Measurements from ENCODE around the gene C9orf43. TPM values are rescaled to one million over a fixed set of nuclear protein-coding genes. Genes with fewer than 3 reads are reported as not detected.
A peak's percentile ranks its signal among the peaks of the same experiment; 100 is the strongest.

Gene C9orf43
- total and polyA plus RNA-seq, 10 of the 15 experiments (the other 5 are each of a cell fraction or from before 2014, with no cell fraction given) = 0.08 to 0.79 (median 0.55) TPM

DNA sequence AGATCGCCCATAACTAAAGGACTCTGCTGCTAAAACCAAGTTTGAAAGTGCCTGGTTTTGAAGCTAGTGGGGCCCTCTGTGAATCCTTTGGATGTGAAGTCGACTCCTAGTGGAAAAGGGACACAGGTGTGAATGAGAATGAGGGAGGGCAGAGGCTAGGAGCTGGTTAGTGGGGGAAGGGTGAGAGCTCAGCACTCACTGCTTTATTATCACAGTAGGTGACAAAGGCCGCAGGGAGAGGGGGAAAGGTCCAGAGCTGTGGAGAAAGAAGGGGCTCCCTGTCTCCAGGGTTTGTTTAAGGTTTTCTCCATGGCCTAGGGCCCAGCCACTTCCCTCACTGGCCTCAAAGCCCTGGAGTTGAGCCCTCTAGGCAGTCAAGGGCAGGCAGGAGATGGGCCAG, 37.3 kb upstream of the C9orf43 start:
- H3K4me3 ChIP-seq = no peak overlapping the region
- 0 out of 2 replicates have a peak overlapping the region, but pooled peaks have one; percentile 19 for H3K27ac ChIP-seq (ENCODE audit: control insufficient read depth, insufficient read depth)
- DNase-seq (ENCODE audit: low read depth, low spot score) = no peak
- H3K9me3 ChIP-seq (replicated peaks; ENCODE audit: control insufficient read depth, insufficient read depth, low read length) = no peaks in the 10 kb centered on the region
- peaks cover 5% of the 10 kb centered on the region for H3K79me2 ChIP-seq (ENCODE audit: control insufficient read depth, insufficient read depth, low read length)
- CTCF ChIA-PET = interaction anchor here (0.6 kb wide), 1 partner anchor 37 kb away, joined by 3 read pairs; the partner anchor contains the start of genes C9orf43 and POLE3
- peaks cover 5 to 7% of the 10 kb centered on the region in 2 experiments for H3K36me3 ChIP-seq (ENCODE audit: control insufficient read depth in 2 of 2, insufficient read depth in 2 of 2, low read length in 1 of 2)
- no peak overlapping the region for H3K9ac ChIP-seq (ENCODE audit: control insufficient read depth, insufficient read depth, low read length)
- SMC1A ChIA-PET (ENCODE audit: uncharacterized antibody, unreplicated experiment) = interaction anchor here (1.1 to 1.2 kb wide), 2 partner anchors 100 to 218 kb away, joined by 3 to 5 read pairs; no protein-coding TSS in a partner anchor
- BruUV-seq (replicated peaks) = no TSS peak
- H3K4me2 ChIP-seq (ENCODE audit: control insufficient read depth, insufficient read depth) = peak overlapping the region; percentile 0; the same call in 1 of the 2 replicates
- no peak for ATAC-seq
- POLR2A ChIA-PET = interaction anchor here (1.0 kb wide), 1 partner anchor 23 kb away, joined by 3 read pairs; the partner anchor contains the start of gene BSPRY
- intact Hi-C loops (cut with micrococcal nuclease; ENCODE audit: unreplicated experiment) (no loop called here), in situ Hi-C loops (cut with MboI) (no loop called here)
- peaks cover 18% of the 10 kb centered on the region for H3K4me1 ChIP-seq (ENCODE audit: control insufficient read depth, insufficient read depth, low read length)
- no peak overlapping the region for H2AFZ ChIP-seq (ENCODE audit: control insufficient read depth, low read depth, low read length)
- H4K20me1 ChIP-seq (ENCODE audit: control insufficient read depth, insufficient read depth) = no peaks in the 10 kb centered on the region
- WGBS (ENCODE audit: insufficient coverage, insufficient replicate concordance, low lambda C conversion rate, missing lambda C conversion rate) = 80% methylated on average over 2 of the region's 3 CpGs
- TF ChIP-seq KAT2A (conservative IDR thresholded peaks at IDR 0.05; ENCODE audit: control insufficient read depth, low read depth, low read length) (no peak), HDAC2 (IDR thresholded peaks at IDR 0.05) (no peak), ZNF207 (IDR thresholded peaks at IDR 0.05; ENCODE audit: borderline replicate concordance) (no peak)
- FAIRE-seq = no peak
- RAD21 ChIA-PET (ENCODE audit: unreplicated experiment) = interaction anchor here (0.9 to 1.4 kb wide), 2 partner anchors 65 to 282 kb away, joined by 3 read pairs; no protein-coding TSS in a partner anchor
- H3K27me3 ChIP-seq (replicated peaks in 1 of 2; ENCODE audit: control insufficient read depth in 2 of 2, insufficient read depth in 2 of 2, low read length in 1 of 2) = no peaks in the 10 kb centered on the region

DNA sequence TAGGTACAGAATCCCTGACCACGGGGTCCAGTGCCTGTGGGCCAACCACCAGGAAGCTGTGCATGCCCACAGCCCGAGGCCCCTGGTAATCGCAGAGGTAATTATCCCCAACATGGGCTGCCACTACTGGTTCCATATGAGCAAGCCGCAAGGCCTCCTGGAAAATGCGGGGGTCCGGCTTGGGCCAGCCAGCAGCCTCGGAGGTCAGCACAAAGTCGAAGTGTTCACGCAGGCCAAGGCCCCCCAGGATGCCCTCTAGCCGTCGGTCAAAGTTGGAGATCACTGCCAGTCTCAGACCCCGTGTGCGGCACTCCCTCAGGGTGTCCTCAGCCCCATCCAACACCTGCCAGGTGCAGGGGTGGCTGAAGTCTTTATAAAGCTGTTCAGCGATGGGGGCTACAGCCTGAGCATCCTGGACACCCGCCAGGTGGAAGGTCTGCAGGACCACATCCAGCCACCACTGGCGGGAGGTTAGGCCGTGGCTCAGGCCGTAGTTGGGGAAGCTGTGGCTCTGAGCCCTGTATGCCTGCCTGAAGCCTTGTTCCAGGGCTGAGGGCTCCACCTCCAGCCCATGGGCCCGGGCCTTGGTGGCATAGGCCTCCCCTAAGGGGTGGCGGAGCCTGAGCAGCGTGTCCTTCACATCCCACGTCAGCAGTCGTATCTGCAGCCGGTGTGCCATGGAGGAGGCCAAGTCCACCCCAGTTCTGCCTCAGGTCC, 36.7 kb upstream of the C9orf43 start:
- RAD21 ChIA-PET (ENCODE audit: unreplicated experiment) = interaction anchor here (1.4 kb wide), 1 partner anchor 281 kb away, joined by 3 read pairs; no protein-coding TSS in a partner anchor
- no peak for FAIRE-seq
- in situ Hi-C loops (cut with MboI) = no loop called here

More for the DNA sequence above, 36.7 kb upstream of the C9orf43 start:
- H3K4me3 ChIP-seq = no peak overlapping the region
- 94% methylated on average over 24 of the region's 24 CpGs for WGBS (ENCODE audit: insufficient coverage, insufficient replicate concordance, low lambda C conversion rate, missing lambda C conversion rate)
- H3K9ac ChIP-seq (ENCODE audit: control insufficient read depth, insufficient read depth, low read length) = no peak overlapping the region
- H3K27ac ChIP-seq (ENCODE audit: control insufficient read depth, insufficient read depth) = 0 out of 2 replicates have a peak overlapping the region, but pooled peaks have one; percentile 19
- H4K20me1 ChIP-seq (ENCODE audit: control insufficient read depth, insufficient read depth) = no peaks in the 10 kb centered on the region
- no TSS peak for BruUV-seq (replicated peaks)
- H3K9me3 ChIP-seq (replicated peaks; ENCODE audit: control insufficient read depth, insufficient read depth, low read length) = no peaks in the 10 kb centered on the region
- ChIA-PET SMC1A (ENCODE audit: uncharacterized antibody, unreplicated experiment) (interaction anchor here (1.1 kb wide), 1 partner anchor 101 kb away, joined by 3 read pairs; no protein-coding TSS in a partner anchor), POLR2A (interaction anchor here (1.0 to 3.4 kb wide), 2 partner anchors 24 to 26 kb away, joined by 3 to 12 read pairs; partner anchors contain the start of genes ALAD and BSPRY), CTCF (interaction anchor here (0.8 kb wide), 1 partner anchor 10 kb away, joined by 4 read pairs; no protein-coding TSS in a partner anchor)
- H3K79me2 ChIP-seq (ENCODE audit: control insufficient read depth, insufficient read depth, low read length) = peaks cover 5% of the 10 kb centered on the region
- intact Hi-C loops (cut with micrococcal nuclease; ENCODE audit: unreplicated experiment) = no loop called here
- no peak overlapping the region for H2AFZ ChIP-seq (ENCODE audit: control insufficient read depth, low read depth, low read length)
- ATAC-seq = no peak
- no peak for DNase-seq (ENCODE audit: low read depth, low spot score)
- peaks cover 5 to 7% of the 10 kb centered on the region in 2 experiments for H3K36me3 ChIP-seq (ENCODE audit: control insufficient read depth in 2 of 2, insufficient read depth in 2 of 2, low read length in 1 of 2)
- H3K4me2 ChIP-seq (ENCODE audit: control insufficient read depth, insufficient read depth) = peak overlapping the region; percentile 13; the same call in 1 of the 2 replicates
- H3K4me1 ChIP-seq (ENCODE audit: control insufficient read depth, insufficient read depth, low read length) = peaks cover 18% of the 10 kb centered on the region
- no peaks in the 10 kb centered on the region for H3K27me3 ChIP-seq (replicated peaks in 1 of 2; ENCODE audit: control insufficient read depth in 2 of 2, insufficient read depth in 2 of 2, low read length in 1 of 2)
- TF ChIP-seq SMARCA5 (IDR thresholded peaks at IDR 0.05) (no peak), SUPT20H (IDR thresholded peaks at IDR 0.05; ENCODE audit: borderline replicate concordance, control insufficient read depth, low read depth, low read length) (no peak), SRF (IDR thresholded peaks at IDR 0.05; ENCODE audit: low read depth in 2 of 2, low read length in 2 of 2) (no peak), CBFB (IDR thresholded peaks at IDR 0.05; ENCODE audit: low read depth) (no peak)
